ENCODE results near the gene SLCO1B1. TPM values are rescaled to one million over a fixed set of nuclear protein-coding genes. Genes with fewer than 3 reads are reported as not detected.
"Not testable (repeated sequence)": the region's sequence is repeated elsewhere in the genome, so short reads cannot be mapped to it uniquely, and the experiment has no call there.

The SLCO1B1 gene
- total and polyA plus RNA-seq, 10 of the 15 experiments (the other 5 are each of a cell fraction or from before 2014, with no cell fraction given): 0.15 TPM; not detected in 9

DNA sequence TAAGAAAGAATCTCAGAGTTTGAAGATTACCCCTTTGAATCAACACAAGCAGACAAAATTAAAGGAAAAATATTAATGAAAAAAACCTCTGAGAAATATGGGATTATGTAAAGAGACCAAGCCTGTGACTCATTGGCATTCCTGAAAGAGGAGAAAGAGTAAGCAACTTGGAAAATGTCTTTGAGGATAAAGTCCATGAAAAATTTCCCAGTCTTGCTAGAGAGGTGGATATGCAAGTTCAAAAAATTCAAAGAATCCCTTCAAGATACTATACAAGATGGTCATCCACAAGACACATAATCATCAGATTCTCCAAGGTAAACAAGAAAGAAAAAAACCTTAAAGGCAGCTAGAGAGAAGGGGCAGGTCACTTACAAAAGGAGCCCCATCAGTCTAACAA, 13.3 kb downstream of the SLCO1B1 start (continued):
- TF ChIP-seq REST (IDR thresholded peaks at IDR 0.05; ENCODE audit: low read depth, low read length) (no peak), BHLHE40 (IDR thresholded peaks at IDR 0.05; ENCODE audit: borderline replicate concordance in 1 of 2, low read depth in 2 of 2, low read length in 1 of 2) (no peak), IKZF2 (IDR thresholded peaks at IDR 0.05) (no peak)

- H3K4me3 ChIP-seq; H3K9me3 ChIP-seq (replicated peaks; ENCODE audit: control insufficient read depth, insufficient read depth, low read length); H3K9ac ChIP-seq (ENCODE audit: control insufficient read depth, insufficient read depth, low read length); intact Hi-C loops (cut with micrococcal nuclease; ENCODE audit: unreplicated experiment); DNase-seq (ENCODE audit: low read depth, low spot score); H3K79me2 ChIP-seq (ENCODE audit: control insufficient read depth, insufficient read depth, low read length); H3K4me1 ChIP-seq (ENCODE audit: control insufficient read depth, insufficient read depth, low read length); POLR2A ChIA-PET; FAIRE-seq; BruUV-seq (replicated peaks); H3K27me3 ChIP-seq (replicated peaks in 1 of 2; ENCODE audit: control insufficient read depth in 2 of 2, insufficient read depth in 2 of 2, low read length in 1 of 2); H3K36me3 ChIP-seq (ENCODE audit: control insufficient read depth in 2 of 2, insufficient read depth in 2 of 2, low read length in 1 of 2); RAD21 ChIA-PET (ENCODE audit: unreplicated experiment); H3K27ac ChIP-seq (ENCODE audit: control insufficient read depth, insufficient read depth); H3K4me2 ChIP-seq (ENCODE audit: control insufficient read depth, insufficient read depth); H2AFZ ChIP-seq (ENCODE audit: control insufficient read depth, low read depth, low read length); H4K20me1 ChIP-seq (ENCODE audit: control insufficient read depth, insufficient read depth); ATAC-seq; SMC1A ChIA-PET (ENCODE audit: uncharacterized antibody, unreplicated experiment); CTCF ChIA-PET; in situ Hi-C loops (cut with MboI): not testable (repeated sequence)
- 30% methylated on average over 5 of the region's 5 CpGs for WGBS (ENCODE audit: insufficient coverage, insufficient replicate concordance, low lambda C conversion rate, missing lambda C conversion rate)
Observed at GRCh38 chr12:21149861-21150260, 18.9 kb downstream of the SLCO1B1 start.

Data from GM12878 (cell line).